ENCODE results near the gene UGT3A2.

UGT3A2 gene

GRCh38 chr5:36066540-36067210, at the start of gene UGT3A2:
Gene UGT3A2 (minus strand): TSS chr5:36066882. CDS start chr5:36066789, 93 bp downstream.
- in situ Hi-C loops (cut with MboI; ENCODE audit: low sequenced_read_pairs, unreplicated experiment) = no loop called here
- no peak for TF ChIP-seq CTCF (IDR thresholded peaks at IDR 0.05; ENCODE audit: borderline replicate concordance, control extremely low read depth, extremely low read depth, insufficient read depth, missing control alignments)
- no peak for DNase-seq (ENCODE audit: low spot score)

GRCh38 chr5:36111238-36111637, 44.6 kb upstream of the UGT3A2 start:
- in situ Hi-C loops (cut with MboI; ENCODE audit: low sequenced_read_pairs, unreplicated experiment) = no loop called here
- no peak for TF ChIP-seq CTCF (IDR thresholded peaks at IDR 0.05; ENCODE audit: borderline replicate concordance, control extremely low read depth, extremely low read depth, insufficient read depth, missing control alignments)
- no peak for DNase-seq (ENCODE audit: low spot score)

- in situ Hi-C loops (cut with MboI; ENCODE audit: low sequenced_read_pairs, unreplicated experiment) = no loop called here
Observed at GRCh38 chr5:36108758-36109460, 42.2 kb upstream of the UGT3A2 start.

GRCh38 chr5:36105819-36106218, 39.1 kb upstream of the UGT3A2 start:
- TF ChIP-seq CTCF (IDR thresholded peaks at IDR 0.05; ENCODE audit: borderline replicate concordance, control extremely low read depth, extremely low read depth, insufficient read depth, missing control alignments) = no peak
- no peak for DNase-seq (ENCODE audit: low spot score)
- in situ Hi-C loops (cut with MboI; ENCODE audit: low sequenced_read_pairs, unreplicated experiment) = no loop called here

More at GRCh38 chr5:36108758-36109460, 42.2 kb upstream of the UGT3A2 start:
- DNase-seq (ENCODE audit: low spot score) = no peak
- TF ChIP-seq CTCF (IDR thresholded peaks at IDR 0.05; ENCODE audit: borderline replicate concordance, control extremely low read depth, extremely low read depth, insufficient read depth, missing control alignments) = no peak

- in situ Hi-C loops (cut with MboI; ENCODE audit: low sequenced_read_pairs, unreplicated experiment) = loop anchor here (25.0 kb wide), 1 partner anchor 413 kb away; no protein-coding TSS in a partner anchor
- DNase-seq (ENCODE audit: low spot score) = no peak
- TF ChIP-seq CTCF (IDR thresholded peaks at IDR 0.05; ENCODE audit: borderline replicate concordance, control extremely low read depth, extremely low read depth, insufficient read depth, missing control alignments) = no peak
Observed at GRCh38 chr5:36099748-36100147, 33.1 kb upstream of the UGT3A2 start.

- TF ChIP-seq CTCF (IDR thresholded peaks at IDR 0.05; ENCODE audit: borderline replicate concordance, control extremely low read depth, extremely low read depth, insufficient read depth, missing control alignments) = no peak
- in situ Hi-C loops (cut with MboI; ENCODE audit: low sequenced_read_pairs, unreplicated experiment) = loop anchor here (25.0 kb wide), 1 partner anchor 416 kb away; no protein-coding TSS in a partner anchor
- DNase-seq (ENCODE audit: low spot score) = no peak
Observed at GRCh38 chr5:36096486-36096885, 29.8 kb upstream of the UGT3A2 start.
